ENCODE data around the gene DNAH2.
A peak's percentile ranks its signal among the peaks of the same experiment; 100 is the strongest.

DNA sequence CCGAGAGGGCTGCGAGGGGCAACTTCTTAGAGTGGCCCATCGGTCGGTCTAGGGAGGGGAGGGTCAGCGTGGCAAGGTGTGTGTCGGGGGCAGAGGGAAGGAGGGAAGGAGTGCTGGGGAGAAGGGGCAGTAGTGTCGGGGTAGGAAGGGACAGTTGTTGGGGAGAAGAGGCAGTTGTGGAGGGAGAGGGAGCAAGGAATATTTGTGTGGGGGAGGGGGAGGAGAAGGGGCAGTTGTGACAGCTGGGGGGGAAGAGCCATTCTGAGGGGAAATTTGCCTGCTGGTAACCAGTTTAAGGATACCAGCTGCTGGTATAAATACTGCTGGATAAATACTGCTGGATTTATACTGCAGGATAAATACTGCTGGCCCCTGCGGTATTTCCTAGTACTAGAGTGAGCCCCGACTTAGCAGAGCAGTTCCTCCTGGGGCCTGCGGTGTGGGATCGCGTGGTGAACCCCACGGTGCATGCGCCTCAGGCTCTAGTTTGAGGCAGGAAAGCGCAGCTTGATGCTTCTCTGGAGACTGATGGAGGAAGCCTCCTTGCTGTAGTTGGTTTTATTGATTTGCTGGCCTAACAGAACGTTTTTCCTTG lies 309 bp downstream of the DNAH2 start:
- TF ChIP-seq, protein P1, sequence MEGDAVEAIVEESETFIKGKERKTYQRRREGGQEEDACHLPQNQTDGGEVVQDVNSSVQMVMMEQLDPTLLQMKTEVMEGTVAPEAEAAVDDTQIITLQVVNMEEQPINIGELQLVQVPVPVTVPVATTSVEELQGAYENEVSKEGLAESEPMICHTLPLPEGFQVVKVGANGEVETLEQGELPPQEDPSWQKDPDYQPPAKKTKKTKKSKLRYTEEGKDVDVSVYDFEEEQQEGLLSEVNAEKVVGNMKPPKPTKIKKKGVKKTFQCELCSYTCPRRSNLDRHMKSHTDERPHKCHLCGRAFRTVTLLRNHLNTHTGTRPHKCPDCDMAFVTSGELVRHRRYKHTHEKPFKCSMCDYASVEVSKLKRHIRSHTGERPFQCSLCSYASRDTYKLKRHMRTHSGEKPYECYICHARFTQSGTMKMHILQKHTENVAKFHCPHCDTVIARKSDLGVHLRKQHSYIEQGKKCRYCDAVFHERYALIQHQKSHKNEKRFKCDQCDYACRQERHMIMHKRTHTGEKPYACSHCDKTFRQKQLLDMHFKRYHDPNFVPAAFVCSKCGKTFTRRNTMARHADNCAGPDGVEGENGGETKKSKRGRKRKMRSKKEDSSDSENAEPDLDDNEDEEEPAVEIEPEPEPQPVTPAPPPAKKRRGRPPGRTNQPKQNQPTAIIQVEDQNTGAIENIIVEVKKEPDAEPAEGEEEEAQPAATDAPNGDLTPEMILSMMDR (IDR thresholded peaks at IDR 0.05), result no peak
- TF ChIP-seq POLR2AphosphoS5 (IDR thresholded peaks at IDR 0.05) (no peak), POLR2A (IDR thresholded peaks at IDR 0.05) (peak in 1 of 4 donors; percentile 4)

All from upper lobe of left lung (tissue), 4 donors.